H1 (cell line): ENCODE data around the gene DENND1A. TPM values are rescaled to one million over a fixed set of nuclear protein-coding genes. Genes with fewer than 3 reads are reported as not detected.

ENCODE experiments used
- CBX5 ChIP-seq: fragments of 300-800, 300-1000 bp; sonication (generic); IDR thresholded peaks from 2 replicates; pipeline ENCODE4 v1.7.1; 2016; ENCODE audit warnings: antibody characterized with exemption, low read length, low read depth
- CBX8 ChIP-seq: fragments of 300-800, 300-1000 bp; sonication (generic); IDR thresholded peaks from 2 replicates; pipeline ENCODE4 v1.7.1; 2016; ENCODE audit warnings: low read depth, low read length, borderline replicate concordance
- CEBPB ChIP-seq: IDR thresholded peaks from 2 replicates; pipeline ENCODE4 v1.6.1; 2012; ENCODE audit warnings: low read depth, low read length
- EGR1 ChIP-seq: IDR thresholded peaks from 2 replicates; pipeline ENCODE4 v1.6.1; 2011; ENCODE audit warnings: low read depth, low read length, borderline replicate concordance
- FOSL1 ChIP-seq: IDR thresholded peaks from 2 replicates; pipeline ENCODE4 v1.6.1; 2011; ENCODE audit warnings: mild to moderate bottlenecking, low read depth, low read length, moderate library complexity; ENCODE audit not compliant: insufficient read depth
- JUN ChIP-seq: IDR thresholded peaks from 2 replicates; pipeline ENCODE4 v1.6.1; 2011; ENCODE audit warnings: low read depth, mild to moderate bottlenecking, improper control_type of control experiment, low read length
- JUND ChIP-seq: IDR thresholded peaks from 2 replicates; pipeline ENCODE4 v1.6.1; 2011; ENCODE audit warnings: mild to moderate bottlenecking, improper control_type of control experiment, low read length
- RBBP5 ChIP-seq: IDR thresholded peaks from 2 replicates; pipeline ENCODE4 v1.7.1; 2012; ENCODE audit warnings: low read depth, mild to moderate bottlenecking, inconsistent platforms, low read length, moderate library complexity, borderline replicate concordance
- SP1 ChIP-seq: IDR thresholded peaks from 2 replicates; pipeline ENCODE4 v1.6.1; 2011; ENCODE audit warnings: low read depth, low read length
- SP4 ChIP-seq: IDR thresholded peaks from 2 replicates; pipeline ENCODE4 v1.6.1; 2012; ENCODE audit warnings: low read length, inconsistent platforms
- polyA plus RNA-seq, 7 experiments: library from polyadenylated mRNA; depleted of rRNA in 3 of 7; stranded (reverse) in 5 of 7; unstranded in 2 of 7; fragments of >200 nt in 5 of 7; fragments of 200-250 nt in 2 of 7; gene quantifications; 1 replicate in 5 of 7; 2 replicates in 1 of 7; 4 replicates in 1 of 7; pipeline versions ENCODE4 v1.2.1 to v1.2.3, GENCODE V29; 2011 to 2013; ENCODE audit warnings: missing spikeins in 2 of 7, mixed read lengths in 2 of 7
- total RNA-seq: library from RNA; stranded (reverse); fragmentation: NEBNext Ultra II Directional; extraction: Animal tissue kit (Norgen Biotek cat#: 25700); gene quantifications from 2 replicates; pipeline ENCODE4 v1.2.1, GENCODE V29; 2021
- TF ChIP-seq, protein P1 (sequence below): fragments of 300-600 bp; sonication (generic); IDR thresholded peaks from 2 replicates; pipeline ENCODE4 v1.7.1; 2012; ENCODE audit warnings: low read length, moderate library complexity, mild to moderate bottlenecking, inconsistent platforms; ENCODE audit not compliant: insufficient replicate concordance

DENND1A gene
- total and polyA plus RNA-seq, 2 of the 8 experiments (the other 6 are each of a cell fraction or from before 2014, with no cell fraction given): 24.1 to 26.4 TPM

DNA sequence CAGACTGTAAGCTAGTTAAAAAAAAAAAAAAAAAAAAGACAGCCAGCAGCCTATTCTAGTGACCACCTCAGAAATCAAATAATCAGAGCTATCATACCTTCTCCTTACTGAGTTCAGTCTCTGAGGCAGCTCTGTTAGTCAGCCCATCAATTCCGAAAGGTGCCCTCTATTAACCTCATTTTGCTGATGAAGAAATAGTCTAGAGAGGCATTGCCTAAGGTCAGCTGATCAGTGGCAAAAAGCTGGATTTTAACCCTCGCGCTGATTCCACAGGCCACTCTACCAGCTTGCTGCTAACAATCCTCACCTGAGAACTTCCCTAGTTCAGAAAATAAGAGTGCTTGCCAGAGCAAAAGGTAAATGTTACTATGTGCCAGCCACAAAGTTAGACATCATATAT is 172.0 kb downstream of the DENND1A start (continued):
- TF ChIP-seq, protein P1, sequence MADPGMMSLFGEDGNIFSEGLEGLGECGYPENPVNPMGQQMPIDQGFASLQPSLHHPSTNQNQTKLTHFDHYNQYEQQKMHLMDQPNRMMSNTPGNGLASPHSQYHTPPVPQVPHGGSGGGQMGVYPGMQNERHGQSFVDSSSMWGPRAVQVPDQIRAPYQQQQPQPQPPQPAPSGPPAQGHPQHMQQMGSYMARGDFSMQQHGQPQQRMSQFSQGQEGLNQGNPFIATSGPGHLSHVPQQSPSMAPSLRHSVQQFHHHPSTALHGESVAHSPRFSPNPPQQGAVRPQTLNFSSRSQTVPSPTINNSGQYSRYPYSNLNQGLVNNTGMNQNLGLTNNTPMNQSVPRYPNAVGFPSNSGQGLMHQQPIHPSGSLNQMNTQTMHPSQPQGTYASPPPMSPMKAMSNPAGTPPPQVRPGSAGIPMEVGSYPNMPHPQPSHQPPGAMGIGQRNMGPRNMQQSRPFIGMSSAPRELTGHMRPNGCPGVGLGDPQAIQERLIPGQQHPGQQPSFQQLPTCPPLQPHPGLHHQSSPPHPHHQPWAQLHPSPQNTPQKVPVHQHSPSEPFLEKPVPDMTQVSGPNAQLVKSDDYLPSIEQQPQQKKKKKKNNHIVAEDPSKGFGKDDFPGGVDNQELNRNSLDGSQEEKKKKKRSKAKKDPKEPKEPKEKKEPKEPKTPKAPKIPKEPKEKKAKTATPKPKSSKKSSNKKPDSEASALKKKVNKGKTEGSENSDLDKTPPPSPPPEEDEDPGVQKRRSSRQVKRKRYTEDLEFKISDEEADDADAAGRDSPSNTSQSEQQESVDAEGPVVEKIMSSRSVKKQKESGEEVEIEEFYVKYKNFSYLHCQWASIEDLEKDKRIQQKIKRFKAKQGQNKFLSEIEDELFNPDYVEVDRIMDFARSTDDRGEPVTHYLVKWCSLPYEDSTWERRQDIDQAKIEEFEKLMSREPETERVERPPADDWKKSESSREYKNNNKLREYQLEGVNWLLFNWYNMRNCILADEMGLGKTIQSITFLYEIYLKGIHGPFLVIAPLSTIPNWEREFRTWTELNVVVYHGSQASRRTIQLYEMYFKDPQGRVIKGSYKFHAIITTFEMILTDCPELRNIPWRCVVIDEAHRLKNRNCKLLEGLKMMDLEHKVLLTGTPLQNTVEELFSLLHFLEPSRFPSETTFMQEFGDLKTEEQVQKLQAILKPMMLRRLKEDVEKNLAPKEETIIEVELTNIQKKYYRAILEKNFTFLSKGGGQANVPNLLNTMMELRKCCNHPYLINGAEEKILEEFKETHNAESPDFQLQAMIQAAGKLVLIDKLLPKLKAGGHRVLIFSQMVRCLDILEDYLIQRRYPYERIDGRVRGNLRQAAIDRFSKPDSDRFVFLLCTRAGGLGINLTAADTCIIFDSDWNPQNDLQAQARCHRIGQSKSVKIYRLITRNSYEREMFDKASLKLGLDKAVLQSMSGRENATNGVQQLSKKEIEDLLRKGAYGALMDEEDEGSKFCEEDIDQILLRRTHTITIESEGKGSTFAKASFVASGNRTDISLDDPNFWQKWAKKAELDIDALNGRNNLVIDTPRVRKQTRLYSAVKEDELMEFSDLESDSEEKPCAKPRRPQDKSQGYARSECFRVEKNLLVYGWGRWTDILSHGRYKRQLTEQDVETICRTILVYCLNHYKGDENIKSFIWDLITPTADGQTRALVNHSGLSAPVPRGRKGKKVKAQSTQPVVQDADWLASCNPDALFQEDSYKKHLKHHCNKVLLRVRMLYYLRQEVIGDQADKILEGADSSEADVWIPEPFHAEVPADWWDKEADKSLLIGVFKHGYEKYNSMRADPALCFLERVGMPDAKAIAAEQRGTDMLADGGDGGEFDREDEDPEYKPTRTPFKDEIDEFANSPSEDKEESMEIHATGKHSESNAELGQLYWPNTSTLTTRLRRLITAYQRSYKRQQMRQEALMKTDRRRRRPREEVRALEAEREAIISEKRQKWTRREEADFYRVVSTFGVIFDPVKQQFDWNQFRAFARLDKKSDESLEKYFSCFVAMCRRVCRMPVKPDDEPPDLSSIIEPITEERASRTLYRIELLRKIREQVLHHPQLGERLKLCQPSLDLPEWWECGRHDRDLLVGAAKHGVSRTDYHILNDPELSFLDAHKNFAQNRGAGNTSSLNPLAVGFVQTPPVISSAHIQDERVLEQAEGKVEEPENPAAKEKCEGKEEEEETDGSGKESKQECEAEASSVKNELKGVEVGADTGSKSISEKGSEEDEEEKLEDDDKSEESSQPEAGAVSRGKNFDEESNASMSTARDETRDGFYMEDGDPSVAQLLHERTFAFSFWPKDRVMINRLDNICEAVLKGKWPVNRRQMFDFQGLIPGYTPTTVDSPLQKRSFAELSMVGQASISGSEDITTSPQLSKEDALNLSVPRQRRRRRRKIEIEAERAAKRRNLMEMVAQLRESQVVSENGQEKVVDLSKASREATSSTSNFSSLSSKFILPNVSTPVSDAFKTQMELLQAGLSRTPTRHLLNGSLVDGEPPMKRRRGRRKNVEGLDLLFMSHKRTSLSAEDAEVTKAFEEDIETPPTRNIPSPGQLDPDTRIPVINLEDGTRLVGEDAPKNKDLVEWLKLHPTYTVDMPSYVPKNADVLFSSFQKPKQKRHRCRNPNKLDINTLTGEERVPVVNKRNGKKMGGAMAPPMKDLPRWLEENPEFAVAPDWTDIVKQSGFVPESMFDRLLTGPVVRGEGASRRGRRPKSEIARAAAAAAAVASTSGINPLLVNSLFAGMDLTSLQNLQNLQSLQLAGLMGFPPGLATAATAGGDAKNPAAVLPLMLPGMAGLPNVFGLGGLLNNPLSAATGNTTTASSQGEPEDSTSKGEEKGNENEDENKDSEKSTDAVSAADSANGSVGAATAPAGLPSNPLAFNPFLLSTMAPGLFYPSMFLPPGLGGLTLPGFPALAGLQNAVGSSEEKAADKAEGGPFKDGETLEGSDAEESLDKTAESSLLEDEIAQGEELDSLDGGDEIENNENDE: no peak
- TF ChIP-seq RBBP5 (no peak), EGR1 (no peak), SP1 (no peak), CEBPB (no peak), FOSL1 (no peak), JUN (no peak), JUND (no peak), CBX5 (no peak), SP4 (no peak), CBX8 (no peak)
